ENCODE results near the gene ARL16. TPM values are rescaled to one million over a fixed set of nuclear protein-coding genes. Genes with fewer than 3 reads are reported as not detected.

The ARL16 gene
- polyA plus RNA-seq, 1 donor (not counting 4 experiments of a cell fraction or from before 2014, with no cell fraction given): 48.7 TPM

- Histone ChIP-seq H3K9ac (ENCODE audit: control insufficient read depth, extremely low read depth, insufficient read depth, low read length) (no peak overlapping the region), H2AFZ (ENCODE audit: control insufficient read depth, low read length) (no peak overlapping the region), H3K9me3 (ENCODE audit: control insufficient read depth, low read depth, low read length) (no peaks in the 10 kb centered on the region), H3K4me2 (ENCODE audit: control insufficient read depth, extremely low read depth, insufficient read depth, low read depth, low read length) (no peak overlapping the region), H3K9me1 (ENCODE audit: control insufficient read depth, extremely low read depth, insufficient read depth, low read length) (no peaks in the 10 kb centered on the region), H3K36me3 (ENCODE audit: control insufficient read depth in 2 of 2, extremely low read depth in 1 of 2, insufficient read depth in 2 of 2, low read length in 2 of 2) (no peaks in the 10 kb centered on the region), H3K27me3 (ENCODE audit: control insufficient read depth, extremely low read depth, insufficient read depth, low read length) (peaks cover 24% of the 10 kb centered on the region), H3K79me2 (ENCODE audit: control insufficient read depth, insufficient read depth, low read length) (no peaks in the 10 kb centered on the region), H3K4me3 (ENCODE audit: control insufficient read depth in 2 of 3, extremely low read depth in 1 of 3, insufficient read depth in 2 of 3, low read depth in 1 of 3, low read length in 3 of 3) (no peak overlapping the region), H3K27ac (ENCODE audit: control insufficient read depth, insufficient read depth, low read length) (no peak overlapping the region), H3K4me1 (ENCODE audit: control insufficient read depth, extremely low read depth, insufficient read depth, low read length) (no peaks in the 10 kb centered on the region), H4K20me1 (ENCODE audit: control insufficient read depth, extremely low read depth, insufficient read depth, low read length) (peaks cover 4% of the 10 kb centered on the region)
- no peak for TF ChIP-seq CTCF (optimal IDR thresholded peaks at IDR 0.05 in 1 of 3, IDR thresholded peaks at IDR 0.05 in 1 of 3, conservative IDR thresholded peaks at IDR 0.05 in 1 of 3; ENCODE audit: extremely low read depth in 1 of 3, insufficient read depth in 2 of 3, low read length in 3 of 3)
- TF ChIP-seq EZH2 (IDR thresholded peaks at IDR 0.05; ENCODE audit: low read length): no peak
- dilution Hi-C loops (cut with MboI; ENCODE audit: extremely low pct_ligation_motif_present, low sequenced_read_pairs): no loop called here
- DNase-seq (ENCODE audit: low read depth, low spot score): no peak
- FAIRE-seq: no peak
These were observed 31.9 kb downstream of the ARL16 start for GRCh38 chr17:81651692-81652091.

GRCh38 chr17:81650951-81651350 is 32.6 kb downstream of the ARL16 start:
- FAIRE-seq: no peak
- Histone ChIP-seq H3K27me3 (ENCODE audit: control insufficient read depth, extremely low read depth, insufficient read depth, low read length) (peaks cover 25% of the 10 kb centered on the region), H3K9ac (ENCODE audit: control insufficient read depth, extremely low read depth, insufficient read depth, low read length) (no peak overlapping the region), H3K4me3 (ENCODE audit: control insufficient read depth in 2 of 3, extremely low read depth in 1 of 3, insufficient read depth in 2 of 3, low read depth in 1 of 3, low read length in 3 of 3) (no peak overlapping the region), H3K4me1 (ENCODE audit: control insufficient read depth, extremely low read depth, insufficient read depth, low read length) (no peaks in the 10 kb centered on the region), H3K36me3 (ENCODE audit: control insufficient read depth in 2 of 2, extremely low read depth in 1 of 2, insufficient read depth in 2 of 2, low read length in 2 of 2) (no peaks in the 10 kb centered on the region), H3K9me1 (ENCODE audit: control insufficient read depth, extremely low read depth, insufficient read depth, low read length) (no peaks in the 10 kb centered on the region), H2AFZ (ENCODE audit: control insufficient read depth, low read length) (no peak overlapping the region), H3K79me2 (ENCODE audit: control insufficient read depth, insufficient read depth, low read length) (no peaks in the 10 kb centered on the region), H3K4me2 (ENCODE audit: control insufficient read depth, extremely low read depth, insufficient read depth, low read depth, low read length) (no peak overlapping the region), H4K20me1 (ENCODE audit: control insufficient read depth, extremely low read depth, insufficient read depth, low read length) (peaks cover 4% of the 10 kb centered on the region), H3K27ac (ENCODE audit: control insufficient read depth, insufficient read depth, low read length) (no peak overlapping the region), H3K9me3 (ENCODE audit: control insufficient read depth, low read depth, low read length) (no peaks in the 10 kb centered on the region)
- dilution Hi-C loops (cut with MboI; ENCODE audit: extremely low pct_ligation_motif_present, low sequenced_read_pairs): no loop called here
- no peak for DNase-seq (ENCODE audit: low read depth, low spot score)
- TF ChIP-seq EZH2 (IDR thresholded peaks at IDR 0.05; ENCODE audit: low read length): no peak
- no peak for TF ChIP-seq CTCF (optimal IDR thresholded peaks at IDR 0.05 in 1 of 3, IDR thresholded peaks at IDR 0.05 in 1 of 3, conservative IDR thresholded peaks at IDR 0.05 in 1 of 3; ENCODE audit: extremely low read depth in 1 of 3, insufficient read depth in 2 of 3, low read length in 3 of 3)

Measured in keratinocyte (primary cell).